Measurements from ENCODE around the gene CLIC1.
A peak's percentile ranks its signal among the peaks of the same experiment; 100 is the strongest.

CLIC1 gene

DNA sequence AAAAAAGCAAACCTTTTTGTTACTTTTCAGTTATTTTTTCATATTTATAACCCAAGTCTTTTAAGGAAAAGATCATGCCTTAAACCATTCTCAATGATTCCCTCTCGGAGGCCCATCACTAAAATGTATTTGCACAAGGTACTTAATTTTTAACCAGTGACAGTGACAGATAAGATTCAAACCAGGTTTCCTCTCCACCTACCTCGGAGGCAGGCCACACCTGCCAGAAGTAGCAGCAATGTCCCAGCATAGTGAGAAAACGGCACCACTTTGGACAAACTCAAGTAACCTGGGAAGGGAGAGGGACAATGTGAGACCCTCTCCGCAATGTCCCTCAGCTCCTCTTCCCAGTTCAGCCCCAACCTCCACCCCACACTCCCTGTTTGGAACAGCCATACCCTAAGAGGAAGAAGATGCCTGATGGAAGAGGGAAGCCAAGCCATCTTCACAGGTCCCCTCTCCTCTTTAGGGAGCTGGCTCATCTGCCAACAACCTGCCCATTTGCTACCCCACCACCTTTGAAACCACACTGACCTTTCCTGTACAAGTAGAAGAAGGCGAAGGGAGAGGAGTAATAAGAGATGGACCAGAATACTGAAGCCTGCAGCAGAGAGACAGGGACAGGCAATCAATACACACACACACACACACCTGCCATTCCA, 35.5 kb downstream of the CLIC1 start:
- no peak for DNase-seq

DNA sequence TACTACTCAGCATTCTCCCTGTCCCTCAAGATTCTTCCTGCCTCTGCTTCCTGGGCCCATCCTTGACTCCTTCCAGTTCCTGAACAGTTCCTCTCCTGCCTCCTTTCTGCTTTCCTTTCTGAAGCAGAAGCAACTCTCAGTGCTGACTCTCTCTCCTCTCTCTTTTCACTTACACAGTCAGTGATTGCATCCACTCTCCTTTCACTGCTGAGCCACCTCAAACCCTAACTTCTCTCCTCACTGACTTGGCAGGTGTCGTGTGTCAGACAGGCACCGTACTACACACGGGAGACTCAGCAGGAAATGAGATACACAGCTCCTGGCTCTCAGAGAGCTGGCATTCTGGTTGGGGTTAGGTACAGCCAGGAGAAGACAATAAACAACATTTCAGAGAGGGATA, 38.8 kb downstream of the CLIC1 start:
- no peak for DNase-seq

DNA sequence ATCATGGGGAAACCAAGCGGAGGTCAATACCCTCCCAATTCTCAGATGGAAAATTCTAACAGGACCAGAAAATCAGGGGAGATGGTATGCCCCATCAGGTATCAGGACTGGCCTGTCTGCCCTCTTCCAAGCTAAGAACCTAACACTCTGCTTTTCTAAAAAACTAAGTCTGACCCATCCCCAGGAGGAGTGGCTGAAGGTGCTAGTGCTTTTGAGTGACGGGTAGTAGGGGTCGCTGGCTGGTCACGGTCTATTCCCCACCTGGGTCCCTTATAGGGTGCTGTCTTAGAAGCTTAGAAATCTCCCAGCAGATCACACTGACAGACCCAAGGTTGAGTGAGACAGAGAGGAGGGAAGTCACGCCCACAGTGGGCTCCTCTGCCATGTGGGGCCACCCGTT, 42.8 kb downstream of the CLIC1 start:
- no peak for DNase-seq

DNA sequence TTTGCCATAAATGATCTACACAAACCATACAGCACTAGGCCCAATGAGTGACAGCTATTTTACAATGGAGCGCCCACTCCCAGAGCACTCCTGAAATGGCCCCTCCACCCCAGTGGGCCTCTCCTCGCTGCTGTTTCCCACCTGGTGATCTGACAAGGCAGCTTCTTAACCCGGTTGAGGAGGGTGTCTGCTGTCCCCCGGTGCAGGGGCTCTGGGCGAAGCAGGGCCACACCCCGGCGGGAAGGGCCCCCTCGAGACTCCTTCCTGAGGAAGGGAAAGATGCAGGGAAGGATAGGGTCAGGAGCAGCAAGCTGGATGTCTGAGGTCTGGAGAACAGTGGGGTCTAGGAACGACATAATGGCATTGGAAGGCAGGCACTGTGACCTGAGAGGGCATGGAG, 43.4 kb downstream of the CLIC1 start:
- no peak for DNase-seq

DNA sequence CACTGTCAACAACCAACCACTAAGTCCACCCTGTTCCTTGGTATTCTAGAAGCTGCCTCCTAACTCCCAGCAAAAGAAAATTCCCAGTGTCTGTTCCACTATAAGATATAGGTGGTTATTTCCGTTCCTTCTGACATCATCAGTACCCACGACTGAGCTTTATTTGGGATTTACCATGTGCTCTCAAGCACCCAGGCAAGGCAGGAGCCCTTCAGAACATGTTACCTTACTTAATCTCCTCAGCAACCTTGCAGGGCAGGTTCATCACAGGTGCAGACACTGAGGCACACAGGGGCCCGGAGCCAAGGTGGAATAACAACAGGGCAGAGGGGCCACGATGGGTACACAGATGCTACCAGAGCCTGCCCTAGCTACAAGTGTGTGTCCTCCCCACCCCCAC, 44.0 kb downstream of the CLIC1 start:
- DNase-seq: no peak

DNA sequence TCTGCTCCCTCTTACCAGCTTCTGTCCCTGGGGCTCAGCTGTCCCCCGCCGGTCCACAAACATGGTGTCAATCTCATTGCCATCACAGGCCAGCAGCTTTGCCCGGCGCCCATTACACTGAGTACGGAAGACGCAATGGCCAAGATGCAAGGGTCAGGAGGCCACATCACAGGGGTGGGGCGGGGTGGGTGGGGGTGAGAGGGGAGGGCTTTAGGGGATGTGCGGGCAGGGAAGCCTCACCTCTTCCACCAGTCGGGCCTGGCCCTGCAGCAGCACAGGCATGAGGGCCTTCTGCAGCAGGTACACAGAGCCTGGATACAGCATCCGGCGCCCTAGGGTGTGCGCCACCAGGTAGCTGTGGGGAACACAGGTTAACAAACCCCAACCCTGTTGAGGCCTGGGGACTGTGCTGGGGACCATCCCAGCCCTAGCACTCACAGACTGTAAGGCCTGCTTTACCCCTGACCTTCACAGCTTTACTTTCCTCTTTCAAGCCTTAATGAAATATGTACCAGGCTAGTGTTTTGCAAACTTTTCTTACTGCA, 44.7 kb downstream of the CLIC1 start:
- no peak for DNase-seq

DNA sequence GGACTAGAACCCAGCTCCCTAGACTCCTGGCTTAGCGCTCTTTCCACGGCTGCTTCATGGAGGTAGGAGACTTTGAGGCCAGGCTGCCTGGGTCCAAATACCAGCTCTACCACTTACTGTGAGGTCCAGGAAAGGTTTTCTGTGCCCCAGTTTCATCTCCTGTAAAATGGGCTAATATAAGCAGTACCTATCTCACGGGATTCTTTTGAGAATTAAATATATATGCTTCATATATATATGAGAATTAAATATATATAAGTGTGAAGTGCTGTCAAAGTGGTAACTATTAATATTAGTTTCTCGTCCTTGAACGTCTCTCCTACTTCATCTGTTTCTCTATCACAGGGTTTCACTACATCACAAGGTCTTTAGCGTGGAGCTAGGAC, 45.3 kb downstream of the CLIC1 start:
- DNase-seq: no peak

DNA sequence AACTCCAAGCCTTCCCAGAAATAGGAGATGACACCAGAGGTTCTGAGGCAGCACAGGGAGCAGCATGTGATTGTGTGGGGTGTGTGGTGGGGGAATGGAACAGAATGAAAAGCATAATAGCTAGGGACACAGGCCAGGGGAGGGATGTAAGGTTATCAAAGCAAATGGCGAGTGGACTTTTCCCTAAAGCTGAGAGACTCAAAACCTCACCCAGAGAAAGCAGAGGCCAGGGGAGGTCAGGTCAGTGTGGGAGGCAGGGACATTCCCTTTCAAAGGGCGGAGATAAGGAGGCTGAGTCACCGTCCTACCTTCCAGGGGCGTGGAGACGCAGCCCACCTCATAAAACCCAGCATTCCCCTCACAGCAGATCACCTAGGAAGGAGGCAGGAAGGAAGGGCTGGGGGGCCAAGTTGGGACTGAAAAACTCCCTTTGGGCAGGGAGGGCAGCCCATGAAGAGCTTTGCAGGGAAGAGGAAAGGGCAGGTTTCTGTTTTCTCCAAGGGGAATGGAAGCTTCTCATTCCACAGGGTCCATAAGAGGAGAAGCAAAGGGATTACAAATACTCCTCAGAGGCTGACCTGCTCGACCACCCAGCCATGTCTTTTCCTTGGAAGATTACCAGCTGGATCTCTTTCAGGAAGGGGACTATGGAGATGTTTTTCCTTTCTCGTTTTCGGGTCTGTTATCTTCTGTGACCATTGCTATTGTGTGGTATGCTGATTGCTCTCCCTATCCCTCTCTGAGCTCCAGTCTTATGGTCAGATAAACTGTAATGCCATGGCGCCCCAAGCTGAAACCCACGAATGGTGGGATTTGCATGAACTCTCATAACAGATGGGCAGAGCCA, 45.9 kb downstream of the CLIC1 start:
- DNase-seq: no peak

DNA sequence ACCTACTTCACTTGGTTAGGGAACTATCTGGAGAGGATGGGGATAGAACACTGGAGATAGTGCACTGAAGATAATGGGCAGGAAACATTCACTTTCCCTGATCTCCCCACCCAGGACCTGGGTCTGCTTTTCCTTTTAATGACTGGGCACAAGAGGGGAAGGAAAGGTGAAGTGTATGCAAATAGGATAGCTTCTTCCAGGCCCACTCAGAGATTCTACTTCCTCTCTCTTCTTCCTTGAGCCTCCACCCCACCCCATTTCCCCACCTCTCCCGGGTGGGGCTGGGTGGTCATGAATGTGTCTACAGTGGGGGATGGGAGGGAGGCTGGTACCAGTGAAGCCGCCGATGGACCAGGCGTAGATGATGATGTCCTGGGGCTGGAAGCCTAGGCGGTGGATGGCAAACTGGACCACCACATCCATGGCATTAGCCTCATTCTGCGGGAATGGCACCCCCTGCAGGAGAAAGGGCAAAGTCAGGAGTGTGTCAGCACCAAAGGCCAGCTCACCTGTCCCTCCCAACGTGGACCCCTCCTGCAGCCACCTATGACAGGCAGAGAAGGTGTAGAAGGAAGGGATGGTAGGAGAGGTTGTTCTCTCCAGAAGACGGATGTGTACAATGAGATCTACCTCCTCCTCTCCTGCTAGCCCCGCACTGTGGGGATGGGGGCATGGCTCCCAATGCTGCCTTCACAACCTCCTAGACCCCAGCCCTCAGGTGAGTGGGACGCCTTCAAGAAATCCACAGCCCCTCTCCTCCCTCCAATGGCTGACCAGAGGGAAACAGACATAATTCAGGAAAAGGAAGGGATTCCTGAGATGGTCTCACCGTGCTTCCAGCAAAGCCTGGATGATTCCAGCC, 46.9 kb downstream of the CLIC1 start:
- peak; percentile 14 for DNase-seq

DNA sequence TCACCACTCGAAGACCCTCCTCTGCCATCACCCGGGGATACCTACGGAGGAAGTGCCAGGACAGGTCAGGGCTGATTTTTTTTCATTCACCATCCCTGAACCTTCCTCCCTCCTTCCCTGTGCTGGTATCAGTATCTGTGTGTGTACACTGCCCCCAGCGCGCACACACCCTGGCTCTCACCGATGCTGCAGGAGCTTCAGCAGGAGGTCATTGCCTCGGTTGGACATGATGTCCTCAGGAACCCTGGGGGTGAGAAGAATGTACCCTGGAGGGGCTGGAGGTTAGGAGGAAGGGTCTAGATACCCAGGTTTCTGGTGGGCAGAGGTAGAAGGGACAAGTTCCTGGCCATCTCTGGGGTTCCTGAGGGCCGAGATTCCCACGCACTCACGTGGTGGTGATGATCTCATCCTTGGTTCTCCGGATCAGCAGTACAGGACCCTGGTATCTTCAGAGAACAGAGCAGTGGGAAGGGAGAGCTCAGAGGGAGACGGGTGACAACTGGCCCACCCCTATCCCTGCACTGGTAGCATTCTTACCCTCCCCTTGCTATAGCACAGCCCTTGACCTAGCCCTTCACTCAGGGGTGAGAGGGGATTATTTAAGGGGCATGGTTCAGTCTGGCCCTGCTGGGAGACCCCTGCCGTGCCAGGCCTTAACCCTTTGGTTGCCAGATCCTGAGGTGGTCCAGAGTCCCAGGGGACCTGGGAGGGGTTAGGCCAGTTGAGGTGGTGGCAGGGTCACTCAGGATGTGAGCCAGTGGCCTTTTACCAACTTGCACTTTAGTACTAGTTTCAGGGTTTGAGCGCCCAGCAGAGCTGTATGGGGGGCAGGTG, 48.3 kb downstream of the CLIC1 start:
- no peak for DNase-seq

DNA sequence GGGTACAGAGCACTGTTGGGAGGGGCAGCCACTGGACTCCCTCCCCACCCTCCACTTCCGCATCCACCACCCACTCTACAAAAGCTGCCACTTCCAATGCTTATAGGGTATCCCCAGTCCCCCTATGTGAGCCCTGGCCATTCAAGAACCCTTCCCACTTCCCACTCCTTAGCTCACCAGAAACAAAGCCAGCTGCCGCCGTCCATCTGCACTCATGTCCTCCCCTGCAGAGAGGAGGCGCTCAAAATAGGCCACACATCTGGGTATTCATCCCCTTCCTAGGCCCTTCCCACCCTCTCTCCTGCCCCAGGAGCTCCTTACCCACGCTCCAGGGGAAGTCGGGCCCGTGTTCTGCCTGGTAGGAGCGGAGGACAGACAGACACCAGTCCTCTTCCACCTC, 49.0 kb downstream of the CLIC1 start:
- DNase-seq: no peak

DNA sequence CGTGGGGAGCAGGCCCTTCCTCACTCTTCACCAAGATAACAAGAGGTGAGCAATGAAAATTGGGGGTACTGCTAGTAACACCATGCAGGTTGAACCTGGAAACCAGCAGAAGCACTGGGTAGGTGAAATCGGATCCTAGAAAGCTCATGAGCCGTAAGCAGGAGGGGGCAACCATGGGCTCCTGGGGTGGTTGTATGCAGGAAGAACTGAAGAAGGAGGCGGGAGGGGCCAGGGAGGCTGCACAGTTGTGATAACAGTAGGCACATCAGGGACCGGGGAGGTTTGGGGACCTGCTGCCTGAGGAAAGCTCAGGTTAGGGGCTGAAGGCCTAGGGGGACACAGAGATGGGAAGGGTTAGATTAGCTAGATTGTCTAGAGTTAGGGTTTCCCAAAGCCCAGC, 49.8 kb downstream of the CLIC1 start:
- no peak for DNase-seq

DNA sequence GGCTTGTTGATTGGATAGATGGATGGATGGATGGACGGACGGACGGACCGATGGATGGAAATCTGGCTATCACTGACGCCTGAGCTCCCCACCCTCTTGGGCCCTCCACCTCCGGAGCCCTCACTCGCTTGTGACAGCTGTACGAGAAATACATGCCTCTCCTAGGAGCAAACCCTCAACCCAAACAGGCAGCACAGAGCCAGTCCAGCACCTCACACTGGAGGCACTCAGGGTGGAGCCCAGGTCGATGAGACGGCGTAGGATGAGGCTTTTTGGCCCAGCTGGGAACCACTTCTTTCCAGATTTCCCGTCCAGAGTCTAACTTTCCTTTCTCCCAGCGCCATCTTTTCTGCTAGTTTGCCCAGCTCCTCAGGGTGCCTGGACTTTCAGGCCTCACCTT, 52.7 kb downstream of the CLIC1 start:
- DNase-seq: no peak

DNA sequence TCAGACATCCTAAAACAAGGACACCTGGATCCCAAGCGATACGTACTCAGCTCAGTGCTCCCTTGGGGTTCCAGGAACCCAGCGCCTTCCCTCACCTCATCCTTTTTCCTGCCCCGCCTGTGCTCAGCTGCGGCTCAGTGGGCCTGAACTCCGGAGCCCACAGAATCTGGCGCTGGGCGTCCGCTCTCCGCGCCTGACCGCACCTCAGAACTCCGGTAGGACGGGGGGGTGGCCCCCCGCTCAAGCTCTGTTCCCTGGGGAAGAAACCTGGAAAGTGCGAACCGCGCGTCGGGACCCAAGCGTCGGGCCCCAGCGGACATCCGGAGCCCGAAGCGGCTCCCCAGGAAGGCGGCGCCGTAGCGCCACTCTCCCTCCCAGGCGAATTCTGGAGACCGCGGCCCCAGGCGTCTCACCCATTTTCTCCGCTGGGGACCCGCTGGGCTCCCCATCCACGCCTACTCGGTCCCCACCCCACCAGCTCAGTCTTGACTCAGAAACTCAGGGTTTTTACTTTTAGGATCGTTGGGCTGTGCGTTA, 55.1 kb downstream of the CLIC1 start:
- peak; percentile 55 for DNase-seq

All from activated naive CD4-positive, alpha-beta T cell treated with Interleukin-2 at 50 U/mL for 16 hours (primary cell).